GM23248 (cell line): ENCODE data around the gene NID2. TPM values are rescaled to one million over a fixed set of nuclear protein-coding genes. Genes with fewer than 3 reads are reported as not detected.

Experiments used
- DNase-seq: peaks from one replicate; pipeline ENCODE4 v3.0.0-alpha.2; 2015
- H2AFZ ChIP-seq: fragments of 200-600 bp; sonication (generic); 2 replicates; pipeline ENCODE4 v1.6.1; 2016; ENCODE audit warnings: antibody characterized with exemption
- H3F3A ChIP-seq: fragments of 200-600 bp; sonication (generic); 2 replicates; pipeline ENCODE4 v1.6.1; 2016; ENCODE audit warnings: mild to moderate bottlenecking, antibody characterized with exemption, mixed run types; ENCODE audit not compliant: insufficient read depth
- H3K27ac ChIP-seq: fragments of 200-600 bp; sonication (generic); 2 replicates; pipeline ENCODE4 v1.5.1; 2016; ENCODE audit warnings: mild to moderate bottlenecking
- H3K27me3 ChIP-seq: fragments of 200-600 bp; sonication (generic); replicated peaks from 2 replicates; pipeline ENCODE4 v1.6.1; 2016; ENCODE audit warnings: mild to moderate bottlenecking; ENCODE audit not compliant: insufficient read depth
- H3K36me3 ChIP-seq: fragments of 200-600 bp; sonication (generic); 2 replicates; pipeline ENCODE4 v1.6.1; 2016; ENCODE audit warnings: low read depth, mild to moderate bottlenecking
- H3K4me1 ChIP-seq: fragments of 200-600 bp; sonication (generic); 2 replicates; pipeline ENCODE4 v1.6.1; 2016; ENCODE audit warnings: mild to moderate bottlenecking; ENCODE audit not compliant: insufficient read depth
- H3K4me2 ChIP-seq: fragments of 200-600 bp; sonication (generic); one replicate; pipeline ENCODE4 v1.6.1; 2016; ENCODE audit warnings: mild to moderate bottlenecking; ENCODE audit not compliant: unreplicated experiment
- H3K4me3 ChIP-seq: fragments of 200-600 bp; sonication (generic); 2 replicates; pipeline ENCODE4 v1.5.1; 2016; ENCODE audit warnings: mild to moderate bottlenecking
- H3K79me2 ChIP-seq: fragments of 200-600 bp; sonication (generic); 2 replicates; pipeline ENCODE4 v1.6.1; 2016; ENCODE audit warnings: mild to moderate bottlenecking; ENCODE audit not compliant: insufficient read depth
- H3K9ac ChIP-seq: fragments of 200-600 bp; sonication (generic); 2 replicates; pipeline ENCODE4 v1.6.1; 2016; ENCODE audit warnings: mild to moderate bottlenecking
- H3K9me2 ChIP-seq: fragments of 200-600 bp; sonication (generic); 2 replicates; pipeline ENCODE4 v1.6.1; 2016; ENCODE audit warnings: mixed run types, mild to moderate bottlenecking, moderate library complexity; ENCODE audit not compliant: insufficient read depth
- H3K9me3 ChIP-seq: fragments of 200-600 bp; sonication (generic); one replicate; pipeline ENCODE4 v1.6.1; 2017; ENCODE audit warnings: low read depth
- H4K20me1 ChIP-seq: fragments of 200-600 bp; sonication (generic); 2 replicates; pipeline ENCODE4 v1.6.0; 2016; ENCODE audit not compliant: insufficient read depth
- EZH2 ChIP-seq: fragments of 200-600 bp; sonication (generic); IDR thresholded peaks from 2 replicates; pipeline ENCODE4 v1.6.1; 2018; ENCODE audit warnings: antibody characterized with exemption, mild to moderate bottlenecking; ENCODE audit not compliant: insufficient read depth, poor library complexity, severe bottlenecking
- EZH2phosphoT487 ChIP-seq: fragments of 200-600 bp; sonication (generic); IDR thresholded peaks from 2 replicates; pipeline ENCODE4 v1.6.1; 2018; ENCODE audit warnings: antibody characterized with exemption, moderate library complexity, mild to moderate bottlenecking, low read depth; ENCODE audit not compliant: insufficient read depth
- WGBS, 2 experiments: methylation state at CpG; one replicate each; pipeline ENCODE4 v1.1.6; 2015 to 2017; ENCODE audit warnings: low lambda C conversion rate in 2 of 2, low coverage in 1 of 2; ENCODE audit errors: missing lambda C conversion rate in 2 of 2; 5-methylcytosine and 5-hydroxymethylcytosine counted together
- in situ Hi-C: fragments of 300-500 bp; cut with MboI; formaldehyde crosslinking; loops from 2 replicates; pipeline ENCODE4 v1.15.0; 2020
- polyA plus RNA-seq: library from polyadenylated mRNA; unstranded; fragments of >200 nt; fragmentation: Nextera tagmentation; extraction: Ambion mirVana; gene quantifications from 2 replicates; pipeline ENCODE4 v1.2.1, GENCODE V29; 2016
- total RNA-seq: library from RNA; depleted of rRNA; stranded (reverse); fragments of >200 nt; shearing (Covaris generic); gene quantifications from 2 replicates; pipeline ENCODE4 v1.2.3, GENCODE V29; 2014

The NID2 gene
- total and polyA plus RNA-seq, 2 experiments from 2014 or later, result 39.8 to 59.8 TPM

DNA sequence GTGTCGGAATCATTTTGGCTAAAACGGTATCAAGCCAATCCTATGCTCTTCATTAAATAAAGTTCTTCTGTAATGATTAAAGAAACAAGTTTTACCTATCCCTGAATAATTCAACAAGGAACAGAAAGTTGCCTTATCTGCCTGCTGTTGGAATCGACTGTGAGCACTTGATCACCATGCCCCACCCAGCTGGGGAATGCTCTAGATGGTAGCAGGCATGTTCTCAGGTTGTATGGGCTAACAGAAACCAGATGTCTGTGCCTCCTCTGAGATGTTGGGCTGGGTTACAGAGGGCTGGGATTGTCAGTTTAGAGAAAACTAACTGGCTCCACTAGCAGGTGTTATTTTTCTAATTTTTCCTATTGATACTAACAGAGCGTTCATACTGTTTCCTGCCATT is 50.6 kb downstream of the NID2 start:
- H3K4me1 ChIP-seq, result peaks cover 4% of the 10 kb centered on the region; the same call in 1 of the 2 replicates
- no peak for DNase-seq
- H3K36me3 ChIP-seq, result no peaks in the 10 kb centered on the region
- no peaks in the 10 kb centered on the region for H3K27me3 ChIP-seq
- no peak overlapping the region for H3K4me3 ChIP-seq
- no peak overlapping the region for H3K27ac ChIP-seq
- H3K4me2 ChIP-seq, result no peak overlapping the region
- H4K20me1 ChIP-seq, result no peaks in the 10 kb centered on the region
- in situ Hi-C loops, result no loop called here
- WGBS, 2 experiments, result 95 to 97% methylated on average over 4 of the region's 4 CpGs
- TF ChIP-seq EZH2phosphoT487 (no peak), EZH2 (no peak)
- H3K9me2 ChIP-seq, result no peaks in the 10 kb centered on the region
- H3K79me2 ChIP-seq, result no peaks in the 10 kb centered on the region
- no peaks in the 10 kb centered on the region for H3K9me3 ChIP-seq
- no peak overlapping the region for H2AFZ ChIP-seq
- H3F3A ChIP-seq, result peaks cover 6% of the 10 kb centered on the region
- H3K9ac ChIP-seq, result no peak overlapping the region

DNA sequence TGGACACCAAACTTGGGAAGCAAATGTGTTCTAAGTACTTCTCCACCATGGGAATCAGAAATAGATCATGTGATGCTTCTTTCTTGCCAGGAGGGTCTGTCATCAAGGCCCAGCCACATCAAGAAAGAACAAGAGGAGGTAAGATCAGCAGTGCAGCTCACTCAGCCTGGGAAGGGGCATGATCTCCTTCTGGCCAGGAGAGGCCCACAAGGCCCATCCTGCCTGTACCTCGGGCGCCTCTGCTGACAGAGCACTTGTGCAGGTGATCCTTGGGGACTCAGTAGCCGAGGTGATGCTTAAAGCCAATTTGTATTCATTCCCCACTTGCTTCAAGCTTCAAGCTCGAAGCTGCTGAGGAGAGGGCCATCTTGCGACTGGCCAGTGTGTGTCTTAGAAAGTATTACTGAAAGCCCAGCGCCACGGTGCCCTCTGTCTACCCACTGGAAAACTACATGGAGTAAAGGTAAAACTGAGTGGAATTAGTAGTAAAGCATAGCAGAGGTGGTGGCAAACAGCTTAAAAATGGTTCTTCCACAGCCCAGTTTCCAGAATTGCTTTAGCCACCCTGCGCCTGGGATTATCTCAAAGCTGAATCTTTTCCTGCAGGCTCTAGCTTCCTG is 53.3 kb downstream of the NID2 start:
- TF ChIP-seq EZH2phosphoT487, result no peak
- no peak for TF ChIP-seq EZH2
- Histone ChIP-seq H2AFZ (no peak overlapping the region), H3K9me2 (no peaks in the 10 kb centered on the region), H3K9me3 (no peaks in the 10 kb centered on the region), H3K4me1 (no peaks in the 10 kb centered on the region), H3F3A (peaks cover 6% of the 10 kb centered on the region), H3K9ac (no peak overlapping the region), H3K27ac (no peak overlapping the region), H4K20me1 (no peaks in the 10 kb centered on the region), H3K27me3 (no peaks in the 10 kb centered on the region), H3K4me2 (no peak overlapping the region), H3K36me3 (0 out of 2 replicates have a peak, but pooled peaks cover 11% of the 10 kb centered on the region), H3K4me3 (no peak overlapping the region), H3K79me2 (no peaks in the 10 kb centered on the region)
- 92 to 94% methylated on average over 8 of the region's 8 CpGs for WGBS, 2 experiments
- DNase-seq, result peak; percentile 54
- in situ Hi-C loops, result no loop called here

GRCh38 chr14:52014601-52015267 is 54.1 kb downstream of the NID2 start:
- Histone ChIP-seq H3K36me3 (0 out of 2 replicates have a peak, but pooled peaks cover 18% of the 10 kb centered on the region), H4K20me1 (no peaks in the 10 kb centered on the region), H2AFZ (no peak overlapping the region), H3K9me3 (no peaks in the 10 kb centered on the region), H3K4me3 (no peak overlapping the region), H3K27ac (no peak overlapping the region), H3K9me2 (no peaks in the 10 kb centered on the region), H3K79me2 (no peaks in the 10 kb centered on the region), H3F3A (peaks cover 6% of the 10 kb centered on the region), H3K27me3 (no peaks in the 10 kb centered on the region), H3K9ac (no peak overlapping the region), H3K4me2 (no peak overlapping the region), H3K4me1 (no peaks in the 10 kb centered on the region)
- TF ChIP-seq EZH2phosphoT487, result no peak
- TF ChIP-seq EZH2, result no peak
- in situ Hi-C loops, result no loop called here
- 79% methylated on average over 15 of the region's 15 CpGs for WGBS, 2 experiments
- DNase-seq, result no peak

- no peaks in the 10 kb centered on the region for H3K9me3 ChIP-seq
- no peak overlapping the region for H3K27ac ChIP-seq
- peaks cover 6% of the 10 kb centered on the region for H3F3A ChIP-seq
- DNase-seq, result peak; percentile 18
- H2AFZ ChIP-seq, result no peak overlapping the region
- H3K27me3 ChIP-seq, result no peaks in the 10 kb centered on the region
- in situ Hi-C loops, result no loop called here
- no peak overlapping the region for H3K4me2 ChIP-seq
- no peaks in the 10 kb centered on the region for H3K79me2 ChIP-seq
- peaks cover 24% of the 10 kb centered on the region for H3K36me3 ChIP-seq
- no peak for TF ChIP-seq EZH2
- no peak overlapping the region for H3K9ac ChIP-seq
- no peaks in the 10 kb centered on the region for H3K4me1 ChIP-seq
- no peaks in the 10 kb centered on the region for H3K9me2 ChIP-seq
- 57 to 59% methylated on average over 11 of the region's 11 CpGs for WGBS, 2 experiments
- H4K20me1 ChIP-seq, result no peaks in the 10 kb centered on the region
- no peak overlapping the region for H3K4me3 ChIP-seq
These were observed 54.8 kb downstream of the NID2 start for GRCh38 chr14:52013984-52014600.
